OCI-LY1 (cell line): ENCODE results near the gene NNT.

Experiments used
- CTCF ChIP-seq: fragments of 200-600 bp; sonication (generic), shearing (Covaris generic); IDR thresholded peaks from 2 replicates; pipeline ENCODE4 v1.5.1; 2017; ENCODE audit warnings: mild to moderate bottlenecking, antibody characterized with exemption, low read length, moderate library complexity, mixed read lengths
- EZH2 ChIP-seq: fragments of 200-600 bp; sonication (generic), shearing (Covaris generic); IDR thresholded peaks from 2 replicates; pipeline ENCODE4 v1.8.0; 2017; ENCODE audit warnings: borderline replicate concordance, mixed run types, mild to moderate bottlenecking, antibody characterized with exemption, low read length, moderate library complexity, mixed read lengths

GRCh38 chr5:43636076-43636475, 33.1 kb downstream of the NNT start:
- TF ChIP-seq CTCF, result no peak
- TF ChIP-seq EZH2, result no peak
